Mesothelial cell of epicardium (in vitro differentiated cells): ENCODE results near the gene HDAC4. TPM values are rescaled to one million over a fixed set of nuclear protein-coding genes. Genes with fewer than 3 reads are reported as not detected.
A peak's percentile ranks its signal among the peaks of the same experiment; 100 is the strongest.

Source experiments
- DNase-seq, 2 experiments: peaks; one replicate each; pipeline ENCODE4 v3.0.0; 2021; ENCODE audit warnings: low spot score in 2 of 2; ENCODE audit not compliant: unreplicated experiment in 2 of 2
- H3K27ac Mint-ChIP-seq: 2 replicates; pipeline ENCODE4 v1.8.0; 2021; ENCODE audit warnings: mixed read lengths
- H3K27me3 Mint-ChIP-seq: 2 replicates; pipeline ENCODE4 v1.8.0; 2021; ENCODE audit warnings: low read depth, mixed read lengths
- H3K36me3 Mint-ChIP-seq: 2 replicates; pipeline ENCODE4 v1.8.0; 2021; ENCODE audit warnings: mixed read lengths
- H3K4me1 Mint-ChIP-seq: 2 replicates; pipeline ENCODE4 v1.8.0; 2021; ENCODE audit warnings: mixed read lengths
- H3K4me3 Mint-ChIP-seq: 2 replicates; pipeline ENCODE4 v1.8.0; 2021; ENCODE audit warnings: mild to moderate bottlenecking, moderate library complexity, mixed read lengths
- H3K9me3 Mint-ChIP-seq: 2 replicates; pipeline ENCODE4 v1.8.0; 2021; ENCODE audit warnings: mixed read lengths
- total RNA-seq: library from RNA; stranded (reverse); gene quantifications from 3 replicates; pipeline ENCODE4 v1.2.1, GENCODE V29; 2021
- TF ChIP-seq, protein P1 (sequence below): fragments of 200-600 bp; sonication (generic); IDR thresholded peaks from one replicate; pipeline ENCODE4 v1.5.0; 2021; ENCODE audit warnings: antibody characterized with exemption; ENCODE audit not compliant: unreplicated experiment

The HDAC4 gene
- total RNA-seq, 1 donor from 2014 or later: 59.2 TPM

DNA sequence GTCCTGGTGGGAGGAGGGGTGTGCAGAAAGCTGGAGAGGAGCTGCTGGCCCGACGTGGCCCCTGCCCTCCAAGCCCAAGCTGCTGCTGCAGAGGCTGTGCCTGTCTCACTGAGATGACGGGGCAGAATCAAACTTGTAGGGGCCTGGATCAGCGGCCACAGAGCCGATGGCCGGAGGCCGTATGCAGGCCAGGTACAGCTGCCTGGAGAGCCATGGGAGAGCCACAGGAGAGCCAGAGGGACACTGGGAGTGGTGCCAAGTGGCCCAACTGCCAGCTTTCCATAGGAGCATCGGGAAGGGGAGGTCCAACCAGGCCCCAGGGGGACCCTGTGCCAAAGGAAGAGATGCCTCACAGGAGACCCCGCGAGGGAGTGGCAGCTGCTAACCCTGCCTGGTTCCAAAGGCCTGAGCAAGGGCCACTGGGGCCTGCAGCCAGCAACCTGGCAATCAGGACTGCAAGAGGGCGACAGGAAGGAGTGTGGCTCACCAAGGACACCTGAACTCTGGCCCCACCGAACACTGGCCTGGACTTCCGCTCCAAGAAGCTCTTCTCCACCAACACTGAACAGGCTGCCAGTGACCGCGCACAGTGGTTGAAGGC, 70.7 kb downstream of the HDAC4 start:
- H3K27me3 Mint-ChIP-seq: no peaks in the 10 kb centered on the region
- peak in 1 of 2 experiments; percentile 26 for DNase-seq

DNA sequence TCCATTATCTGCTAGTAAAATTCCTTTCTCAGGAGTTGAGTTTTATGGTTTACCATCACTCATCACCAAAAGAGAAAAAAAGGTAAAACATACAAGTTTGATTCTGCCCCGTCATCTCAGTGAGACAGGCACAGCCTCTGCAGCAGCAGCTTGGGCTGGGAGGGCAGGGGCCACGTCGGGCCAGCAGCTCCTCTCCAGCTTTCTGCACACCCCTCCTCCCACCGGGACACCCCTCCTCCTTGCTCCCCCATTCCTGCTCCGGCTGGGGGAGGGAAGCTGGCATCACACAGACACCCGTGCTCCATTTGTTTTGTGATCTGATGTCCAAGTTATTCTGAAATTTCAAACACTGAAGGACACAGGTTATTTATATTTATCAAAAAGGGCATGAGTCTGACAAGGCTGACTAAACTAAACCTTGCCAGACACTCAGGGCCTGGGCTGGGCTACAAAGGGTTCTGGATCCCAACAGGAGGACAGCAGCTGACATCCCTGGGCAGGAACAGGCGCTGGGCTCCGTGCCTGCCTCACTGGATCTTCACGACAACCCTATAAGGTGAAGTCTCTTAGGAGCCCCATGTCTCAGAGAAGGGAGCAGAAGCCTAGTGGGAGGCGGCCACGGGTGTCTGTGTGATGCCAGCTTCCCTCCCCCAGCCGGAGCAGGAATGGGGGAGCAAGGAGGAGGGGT, 71.4 kb downstream of the HDAC4 start:
- peak overlapping the region; percentile 96 for H3K27ac Mint-ChIP-seq

More for the DNA sequence above, 70.7 kb downstream of the HDAC4 start:
- Mint-ChIP-seq H3K9me3 (peaks cover 3% of the 10 kb centered on the region), H3K4me3 (no peak overlapping the region), H3K27ac (peak overlapping the region; percentile 96), H3K36me3 (peaks cover 3% of the 10 kb centered on the region), H3K4me1 (peaks cover 56% of the 10 kb centered on the region)
- TF ChIP-seq, protein P1, sequence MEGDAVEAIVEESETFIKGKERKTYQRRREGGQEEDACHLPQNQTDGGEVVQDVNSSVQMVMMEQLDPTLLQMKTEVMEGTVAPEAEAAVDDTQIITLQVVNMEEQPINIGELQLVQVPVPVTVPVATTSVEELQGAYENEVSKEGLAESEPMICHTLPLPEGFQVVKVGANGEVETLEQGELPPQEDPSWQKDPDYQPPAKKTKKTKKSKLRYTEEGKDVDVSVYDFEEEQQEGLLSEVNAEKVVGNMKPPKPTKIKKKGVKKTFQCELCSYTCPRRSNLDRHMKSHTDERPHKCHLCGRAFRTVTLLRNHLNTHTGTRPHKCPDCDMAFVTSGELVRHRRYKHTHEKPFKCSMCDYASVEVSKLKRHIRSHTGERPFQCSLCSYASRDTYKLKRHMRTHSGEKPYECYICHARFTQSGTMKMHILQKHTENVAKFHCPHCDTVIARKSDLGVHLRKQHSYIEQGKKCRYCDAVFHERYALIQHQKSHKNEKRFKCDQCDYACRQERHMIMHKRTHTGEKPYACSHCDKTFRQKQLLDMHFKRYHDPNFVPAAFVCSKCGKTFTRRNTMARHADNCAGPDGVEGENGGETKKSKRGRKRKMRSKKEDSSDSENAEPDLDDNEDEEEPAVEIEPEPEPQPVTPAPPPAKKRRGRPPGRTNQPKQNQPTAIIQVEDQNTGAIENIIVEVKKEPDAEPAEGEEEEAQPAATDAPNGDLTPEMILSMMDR: no peak

DNA sequence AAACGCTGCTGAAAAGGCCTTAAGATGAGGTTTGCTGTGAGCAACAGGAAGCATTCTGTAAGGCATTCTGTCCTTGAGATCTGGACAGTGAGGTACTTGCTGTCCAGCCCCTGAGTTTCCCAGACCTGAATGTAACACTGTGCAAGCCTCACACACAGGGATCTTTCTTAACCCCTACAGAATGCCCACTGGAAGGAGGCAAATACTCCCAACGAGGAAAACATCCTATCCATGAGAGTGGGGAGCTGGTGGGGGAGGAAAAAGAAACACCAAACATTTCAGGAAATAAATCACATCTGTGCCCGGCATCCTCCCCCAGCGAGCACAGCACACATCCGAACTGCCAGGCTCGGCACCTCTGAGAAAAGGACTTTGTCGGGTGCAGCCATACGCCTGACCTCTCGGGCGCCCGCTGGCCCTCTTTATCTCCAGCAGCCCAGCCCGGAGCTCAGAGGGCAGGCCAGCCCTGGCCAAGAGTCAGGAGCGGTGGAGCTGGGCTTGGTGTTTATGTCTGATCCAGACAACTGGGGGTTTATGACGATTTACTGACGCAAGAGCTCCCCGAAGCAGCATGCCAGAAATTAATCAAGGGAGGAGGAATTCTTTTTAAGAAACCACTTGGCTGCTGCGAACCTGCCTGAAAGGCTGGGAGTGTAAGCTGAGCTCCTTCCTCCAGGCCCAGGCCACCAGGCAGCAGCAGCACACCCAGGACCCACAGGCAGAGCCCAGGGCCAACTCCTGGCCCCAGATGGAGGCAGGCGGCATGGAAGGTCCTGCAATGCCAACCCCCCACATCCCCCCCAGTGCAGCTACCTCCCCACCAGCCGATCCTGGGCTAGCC, 72.2 kb downstream of the HDAC4 start:
- Mint-ChIP-seq H3K9me3 (peaks cover 7% of the 10 kb centered on the region), H3K27ac (peak overlapping the region; percentile 96), H3K36me3 (peaks cover 10% of the 10 kb centered on the region), H3K4me1 (peaks cover 56% of the 10 kb centered on the region), H3K27me3 (no peaks in the 10 kb centered on the region), H3K4me3 (peak overlapping the region; percentile 6)
- TF ChIP-seq, protein P1: no peak
- DNase-seq: peak in 1 of 2 experiments; percentile 55

More for the DNA sequence above, 71.4 kb downstream of the HDAC4 start:
- peak in 1 of 2 experiments; percentile 35 for DNase-seq
- Mint-ChIP-seq H3K9me3 (peaks cover 7% of the 10 kb centered on the region), H3K4me3 (no peak overlapping the region), H3K27me3 (no peaks in the 10 kb centered on the region), H3K36me3 (peaks cover 9% of the 10 kb centered on the region), H3K4me1 (peaks cover 56% of the 10 kb centered on the region)
- TF ChIP-seq, protein P1: no peak

DNA sequence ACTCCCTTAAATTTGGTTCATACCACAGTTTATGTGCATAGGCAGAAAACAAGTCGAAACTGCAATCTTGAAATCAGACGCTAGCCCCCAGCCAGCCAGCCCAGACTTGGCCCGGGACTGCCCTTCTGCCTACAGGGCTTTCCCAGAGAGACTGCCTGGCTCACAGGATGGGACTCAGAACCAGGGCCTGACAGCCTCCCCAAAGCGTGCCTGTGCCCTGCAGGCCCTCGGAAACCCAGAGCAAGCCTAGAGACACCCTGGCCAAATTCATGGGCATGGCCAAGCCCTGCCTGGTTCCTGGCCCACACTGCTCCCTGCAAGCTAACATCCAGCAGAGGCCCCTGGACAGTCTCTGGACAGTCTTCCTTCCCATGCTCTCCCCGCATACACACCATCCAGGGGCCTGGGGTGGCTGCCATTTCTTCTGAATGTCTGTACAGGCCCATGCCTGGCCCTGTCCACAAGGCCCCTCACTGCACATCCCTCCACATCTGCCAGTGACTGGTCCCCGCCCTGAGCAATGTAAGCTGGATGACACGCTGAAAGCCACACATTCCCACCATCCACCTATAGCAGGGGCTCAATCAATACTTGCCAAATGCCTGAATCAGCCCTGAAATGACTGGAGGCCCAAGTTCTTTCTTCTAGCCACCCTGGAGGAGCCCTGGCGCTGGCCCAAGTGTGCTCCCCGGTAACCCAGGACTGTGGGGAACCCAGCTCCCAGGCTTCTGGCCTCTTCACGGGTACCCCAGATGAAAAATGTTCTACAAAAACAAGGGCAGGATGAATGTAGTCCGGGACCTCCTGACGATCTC, 73.1 kb downstream of the HDAC4 start:
- peak in 1 of 2 experiments; percentile 37 for DNase-seq
- no peaks in the 10 kb centered on the region for H3K27me3 Mint-ChIP-seq
- TF ChIP-seq, protein P1: no peak
- H3K9me3 Mint-ChIP-seq: peaks cover 7% of the 10 kb centered on the region
- H3K27ac Mint-ChIP-seq: peak overlapping the region; percentile 96
- H3K36me3 Mint-ChIP-seq: peaks cover 10% of the 10 kb centered on the region
- peaks cover 60% of the 10 kb centered on the region for H3K4me1 Mint-ChIP-seq
- no peak overlapping the region for H3K4me3 Mint-ChIP-seq

DNA sequence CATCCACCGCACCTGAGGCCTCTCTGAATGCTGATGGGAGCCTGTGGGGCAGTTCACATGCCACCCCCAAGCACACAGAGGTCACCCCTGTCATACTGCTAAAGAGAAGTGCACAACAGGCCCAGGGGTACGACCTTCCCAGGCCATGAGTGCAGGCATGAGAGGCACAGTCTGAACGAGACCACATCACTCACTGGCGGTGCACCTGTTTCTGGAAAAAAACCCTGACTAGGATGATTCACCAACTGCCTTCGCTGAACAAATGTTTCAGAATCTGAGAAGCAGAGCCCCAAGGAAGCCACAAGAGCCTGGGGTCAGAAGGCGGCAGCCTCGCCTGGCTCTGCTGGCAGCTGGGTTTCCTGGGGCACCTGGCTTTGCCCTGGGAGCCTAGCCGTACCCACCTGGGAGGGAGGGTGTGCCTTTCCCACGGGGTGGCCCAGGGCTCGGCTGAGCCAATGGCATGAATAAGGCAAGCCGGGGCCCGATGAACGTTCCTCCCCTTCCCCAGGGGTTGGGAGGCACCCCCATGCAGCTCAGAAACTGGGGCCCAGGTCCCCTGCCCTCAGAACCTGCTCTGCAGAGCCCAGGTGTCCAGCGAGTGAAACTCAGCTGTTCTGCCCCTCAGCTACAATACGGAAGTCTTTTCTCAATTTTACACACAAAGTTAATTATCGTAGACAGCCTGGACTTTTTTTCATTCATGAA, 73.8 kb downstream of the HDAC4 start:
- H3K27ac Mint-ChIP-seq: peak overlapping the region; percentile 96
- peaks cover 10% of the 10 kb centered on the region for H3K36me3 Mint-ChIP-seq
- no peaks in the 10 kb centered on the region for H3K27me3 Mint-ChIP-seq
- no peak for DNase-seq
- H3K9me3 Mint-ChIP-seq: peaks cover 7% of the 10 kb centered on the region
- no peak overlapping the region for H3K4me3 Mint-ChIP-seq
- H3K4me1 Mint-ChIP-seq: peaks cover 58% of the 10 kb centered on the region
- TF ChIP-seq, protein P1: no peak
